Mesenchymal stem cell (in vitro differentiated cells and primary cell): ENCODE data around the gene TMEM25.
"Not testable (repeated sequence)": the region's sequence is repeated elsewhere in the genome, so short reads cannot be mapped to it uniquely, and the experiment has no call there.

Experiments
- DNase-seq: peaks from one replicate; pipeline ENCODE4 v3.0.0-alpha.2; 2013
- H2AFZ ChIP-seq: one replicate; pipeline ENCODE4 v1.6.1; 2013; ENCODE audit warnings: low read depth, mild to moderate bottlenecking, control low read depth, inconsistent platforms, low read length, moderate library complexity
- H2AK5ac ChIP-seq: 2 replicates; pipeline ENCODE4 v1.6.1; 2013; ENCODE audit warnings: low read length, moderate library complexity, mild to moderate bottlenecking, inconsistent platforms; ENCODE audit not compliant: severe bottlenecking
- H2BK120ac ChIP-seq: one replicate; pipeline ENCODE4 v1.6.1; 2013; ENCODE audit warnings: low read depth, mild to moderate bottlenecking, inconsistent platforms, low read length, moderate library complexity
- H2BK12ac ChIP-seq, 2 experiments: one replicate each; pipeline ENCODE4 v1.6.1; 2013; ENCODE audit warnings: inconsistent platforms in 2 of 2, low read length in 2 of 2, mild to moderate bottlenecking in 2 of 2, moderate library complexity in 2 of 2, control low read depth in 1 of 2
- H2BK15ac ChIP-seq: one replicate; pipeline ENCODE4 v1.6.1; 2013; ENCODE audit warnings: mild to moderate bottlenecking, low read depth, inconsistent platforms; ENCODE audit not compliant: poor library complexity, severe bottlenecking
- H2BK5ac ChIP-seq: 2 replicates; pipeline ENCODE4 v1.6.1; 2013; ENCODE audit warnings: low read depth, mild to moderate bottlenecking, low read length, control low read depth, inconsistent platforms; ENCODE audit not compliant: poor library complexity, severe bottlenecking
- H3K14ac ChIP-seq, 2 experiments: one replicate each; pipeline ENCODE4 v1.6.1; 2013; ENCODE audit warnings: inconsistent platforms in 2 of 2, low read length in 2 of 2, control low read depth in 1 of 2, mild to moderate bottlenecking in 1 of 2, moderate library complexity in 1 of 2
- H3K18ac ChIP-seq, 2 experiments: one replicate each; pipeline ENCODE4 v1.6.1; 2013; ENCODE audit warnings: inconsistent platforms in 2 of 2, low read length in 2 of 2, control low read depth in 1 of 2, low read depth in 1 of 2, mild to moderate bottlenecking in 1 of 2
- H3K23ac ChIP-seq, 2 experiments: one replicate each; pipeline ENCODE4 v1.6.1; 2013; ENCODE audit warnings: inconsistent platforms in 2 of 2, low read length in 2 of 2, mild to moderate bottlenecking in 2 of 2, moderate library complexity in 2 of 2, control low read depth in 1 of 2
- H3K27ac ChIP-seq: 2 replicates; pipeline ENCODE4 v1.5.1; 2013; ENCODE audit warnings: mild to moderate bottlenecking, moderate library complexity, low read length, control low read depth, inconsistent platforms; ENCODE audit not compliant: poor library complexity, severe bottlenecking
- H3K27me3 ChIP-seq, 2 experiments: 2 replicates each; pipeline versions ENCODE4 v1.6.1 to v1.7.0; 2013; ENCODE audit warnings: low read length in 2 of 2, mild to moderate bottlenecking in 2 of 2, moderate library complexity in 2 of 2, control low read depth in 1 of 2, inconsistent platforms in 1 of 2; ENCODE audit not compliant: control insufficient read depth in 1 of 2, insufficient read depth in 1 of 2
- H3K36me3 ChIP-seq, 2 experiments: 2 replicates each; pipeline versions ENCODE4 v1.6.1 to v1.7.0; 2013; ENCODE audit warnings: low read length in 2 of 2, control low read depth in 1 of 2, inconsistent platforms in 1 of 2, low read depth in 1 of 2, mild to moderate bottlenecking in 1 of 2; ENCODE audit not compliant: insufficient read depth in 2 of 2, control insufficient read depth in 1 of 2
- H3K4ac ChIP-seq, 2 experiments: one replicate each; pipeline ENCODE4 v1.6.1; 2013; ENCODE audit warnings: inconsistent platforms in 2 of 2, low read length in 2 of 2, mild to moderate bottlenecking in 2 of 2, moderate library complexity in 2 of 2, control low read depth in 1 of 2, low read depth in 1 of 2
- H3K4me1 ChIP-seq: 2 replicates; pipeline ENCODE4 v1.6.1; 2013; ENCODE audit warnings: low read depth, low read length, control low read depth; ENCODE audit not compliant: control insufficient read depth, insufficient read depth
- H3K4me2 ChIP-seq: 2 replicates; pipeline ENCODE4 v1.6.1; 2013; ENCODE audit warnings: low read length, mild to moderate bottlenecking, inconsistent platforms; ENCODE audit not compliant: poor library complexity, severe bottlenecking
- H3K4me3 ChIP-seq, 2 experiments: 2 replicates each; pipeline versions ENCODE4 v1.5.1 to v1.7.0; 2013; ENCODE audit warnings: low read length in 2 of 2, mild to moderate bottlenecking in 2 of 2, control low read depth in 1 of 2, low read depth in 1 of 2; ENCODE audit not compliant: insufficient read depth in 1 of 2
- H3K79me1 ChIP-seq: replicated peaks from 2 replicates; pipeline ENCODE4 v1.6.1; 2013; ENCODE audit warnings: mild to moderate bottlenecking, control low read depth, low read length, inconsistent platforms; ENCODE audit not compliant: poor library complexity, severe bottlenecking
- H3K9ac ChIP-seq: 2 replicates; pipeline ENCODE4 v1.7.0; 2013; ENCODE audit warnings: mild to moderate bottlenecking, low read length, moderate library complexity
- H3K9me3 ChIP-seq: 2 replicates; pipeline ENCODE4 v1.7.0; 2013; ENCODE audit warnings: mild to moderate bottlenecking, low read length; ENCODE audit not compliant: control insufficient read depth
- H4K8ac ChIP-seq: one replicate; pipeline ENCODE4 v1.6.1; 2013; ENCODE audit warnings: inconsistent platforms, mild to moderate bottlenecking, low read length, moderate library complexity
- H4K91ac ChIP-seq: one replicate; pipeline ENCODE4 v1.6.1; 2013; ENCODE audit warnings: mild to moderate bottlenecking, low read length, inconsistent platforms
- WGBS: methylation state at CpG from one replicate; pipeline ENCODE4 v1.1.7; 2013; ENCODE audit warnings: mixed read lengths; 5-methylcytosine and 5-hydroxymethylcytosine counted together

TMEM25 gene

GRCh38 chr11:118574636-118575035 is 43.6 kb downstream of the TMEM25 start:
- no peak for DNase-seq
- no peak overlapping the region for H2BK15ac ChIP-seq
- peaks cover 6% of the 10 kb centered on the region for H3K4me1 ChIP-seq
- H3K23ac ChIP-seq: no peak overlapping the region
- H3K14ac ChIP-seq: no peak overlapping the region
- peak overlapping the region; percentile 100 for H3K9ac ChIP-seq
- peak overlapping the region; percentile 63 for H3K4me2 ChIP-seq
- H3K27ac ChIP-seq: no peak overlapping the region
- no peak overlapping the region for H4K8ac ChIP-seq
- no peak overlapping the region for H3K4ac ChIP-seq
- 93% methylated on average over 5 of the region's 7 CpGs for WGBS
- no peak overlapping the region for H4K91ac ChIP-seq
- peak overlapping the region in 1 of 2 experiments; percentile 21 for H3K18ac ChIP-seq
- no peaks in the 10 kb centered on the region for H3K27me3 ChIP-seq
- H3K36me3 ChIP-seq: peaks cover 3 to 11% of the 10 kb centered on the region in 2 experiments
- no peaks in the 10 kb centered on the region for H3K9me3 ChIP-seq
- H3K4me3 ChIP-seq: peak overlapping the region in 1 of 2 experiments; percentile 85
- H2AK5ac ChIP-seq: no peak overlapping the region
- H3K79me1 ChIP-seq: no peaks in the 10 kb centered on the region
- H2BK120ac ChIP-seq: no peak overlapping the region
- H2BK12ac ChIP-seq: no peak overlapping the region
- no peak overlapping the region for H2BK5ac ChIP-seq
- no peak overlapping the region for H2AFZ ChIP-seq

GRCh38 chr11:118577995-118578394 is 47.0 kb downstream of the TMEM25 start:
- peaks cover 11% of the 10 kb centered on the region for H3K4me1 ChIP-seq
- not testable (repeated sequence) for DNase-seq, H3K27ac ChIP-seq, H2AK5ac ChIP-seq, H3K23ac ChIP-seq, H2BK5ac ChIP-seq, H2AFZ ChIP-seq, H3K4me2 ChIP-seq, H3K14ac ChIP-seq, H2BK12ac ChIP-seq, H3K9me3 ChIP-seq, H3K4me3 ChIP-seq, H3K4ac ChIP-seq, H4K91ac ChIP-seq, H3K27me3 ChIP-seq, H4K8ac ChIP-seq, H3K79me1 ChIP-seq, H2BK120ac ChIP-seq, H3K9ac ChIP-seq, H2BK15ac ChIP-seq, H3K18ac ChIP-seq
- H3K36me3 ChIP-seq: peaks cover 21 to 31% of the 10 kb centered on the region in 2 experiments

- no peak for DNase-seq
- Histone ChIP-seq H3K4me1 (peaks cover 10% of the 10 kb centered on the region), H4K8ac (no peak overlapping the region), H3K27ac (no peak overlapping the region), H3K36me3 (peaks cover 40 to 56% of the 10 kb centered on the region in 2 experiments), H2AFZ (no peak overlapping the region), H3K9ac (no peak overlapping the region), H2BK120ac (no peak overlapping the region), H3K18ac (no peak overlapping the region), H2BK15ac (no peak overlapping the region), H3K4me3 (no peak overlapping the region), H4K91ac (no peak overlapping the region), H2BK12ac (no peak overlapping the region), H3K9me3 (no peaks in the 10 kb centered on the region), H3K23ac (no peak overlapping the region), H2AK5ac (no peak overlapping the region), H3K14ac (no peak overlapping the region), H3K4me2 (no peak overlapping the region), H3K79me1 (peaks cover 4% of the 10 kb centered on the region), H3K4ac (no peak overlapping the region), H2BK5ac (no peak overlapping the region), H3K27me3 (no peaks in the 10 kb centered on the region)
- 92% methylated on average over 4 of the region's 6 CpGs for WGBS
Measured at GRCh38 chr11:118581057-118581456, 50.1 kb downstream of the TMEM25 start.
